DOHH2 (cell line): ENCODE data around the gene LMNB1.

Experiments
- CTCF ChIP-seq: fragments of 200-600 bp; sonication (generic); IDR thresholded peaks from one replicate; pipeline ENCODE4 v1.5.1; 2014; ENCODE audit warnings: antibody characterized with exemption, mild to moderate bottlenecking, low read depth, low read length; ENCODE audit not compliant: poor library complexity, severe bottlenecking
- EZH2phosphoT487 ChIP-seq: fragments of 200-600 bp; sonication (generic); IDR thresholded peaks from 2 replicates; pipeline ENCODE4 v1.6.1; 2017; ENCODE audit warnings: borderline replicate concordance, mild to moderate bottlenecking, antibody characterized with exemption, low read length, moderate library complexity, mixed read lengths

- TF ChIP-seq CTCF (no peak), EZH2phosphoT487 (no peak)
Observed at GRCh38 chr5:126836778-126837177, 59.8 kb downstream of the LMNB1 start.
